Cardiac fibroblast (primary cell): Measurements from ENCODE around the gene HOXD4.

Experiments
- DNase-seq, 2 donors: peaks; one replicate each; pipeline versions ENCODE4 v3.0.0 to v3.0.0-alpha.2; 2010; ENCODE audit warnings: low read depth in 2 of 2
- H3K4me3 ChIP-seq, 2 donors: replicated peaks in 1 of 2; 1 replicate in 1 of 2; 2 replicates in 1 of 2; pipeline ENCODE4 v1.5.1; 2011; ENCODE audit warnings: low read depth in 2 of 2, low read length in 2 of 2, mild to moderate bottlenecking in 2 of 2, moderate library complexity in 1 of 2
- TF ChIP-seq, protein P1 (sequence below): IDR thresholded peaks from one replicate; pipeline ENCODE4 v1.5.1; 2011; ENCODE audit warnings: low read depth, mild to moderate bottlenecking, low read length, inconsistent platforms

The HOXD4 gene

GRCh38 chr2:176181551-176181950 lies 30.2 kb downstream of the HOXD4 start:
- TF ChIP-seq, protein P1, sequence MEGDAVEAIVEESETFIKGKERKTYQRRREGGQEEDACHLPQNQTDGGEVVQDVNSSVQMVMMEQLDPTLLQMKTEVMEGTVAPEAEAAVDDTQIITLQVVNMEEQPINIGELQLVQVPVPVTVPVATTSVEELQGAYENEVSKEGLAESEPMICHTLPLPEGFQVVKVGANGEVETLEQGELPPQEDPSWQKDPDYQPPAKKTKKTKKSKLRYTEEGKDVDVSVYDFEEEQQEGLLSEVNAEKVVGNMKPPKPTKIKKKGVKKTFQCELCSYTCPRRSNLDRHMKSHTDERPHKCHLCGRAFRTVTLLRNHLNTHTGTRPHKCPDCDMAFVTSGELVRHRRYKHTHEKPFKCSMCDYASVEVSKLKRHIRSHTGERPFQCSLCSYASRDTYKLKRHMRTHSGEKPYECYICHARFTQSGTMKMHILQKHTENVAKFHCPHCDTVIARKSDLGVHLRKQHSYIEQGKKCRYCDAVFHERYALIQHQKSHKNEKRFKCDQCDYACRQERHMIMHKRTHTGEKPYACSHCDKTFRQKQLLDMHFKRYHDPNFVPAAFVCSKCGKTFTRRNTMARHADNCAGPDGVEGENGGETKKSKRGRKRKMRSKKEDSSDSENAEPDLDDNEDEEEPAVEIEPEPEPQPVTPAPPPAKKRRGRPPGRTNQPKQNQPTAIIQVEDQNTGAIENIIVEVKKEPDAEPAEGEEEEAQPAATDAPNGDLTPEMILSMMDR: no peak
- H3K4me3 ChIP-seq: no peak overlapping the region
- no peak for DNase-seq

DNA sequence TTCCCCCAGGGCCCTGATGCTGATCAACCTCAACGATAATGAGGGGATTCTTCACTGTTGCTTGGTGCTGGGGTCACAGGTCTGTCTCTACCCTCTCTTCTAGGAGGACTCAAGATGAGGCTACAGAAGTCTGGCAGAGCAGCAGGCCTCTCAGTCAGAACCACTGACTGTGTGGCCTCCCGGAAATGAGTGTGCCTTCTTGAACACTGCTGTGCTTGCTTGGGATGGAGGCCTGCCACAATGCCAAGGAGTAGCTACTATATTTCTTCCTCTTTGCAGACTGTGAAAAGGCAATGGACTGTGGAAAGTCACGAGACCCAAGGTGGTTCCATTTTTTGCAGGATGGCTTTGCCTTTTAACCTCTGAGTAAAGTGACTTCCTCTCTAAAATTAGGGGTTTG lies 31.3 kb downstream of the HOXD4 start:
- H3K4me3 ChIP-seq: no peak overlapping the region
- DNase-seq: no peak

DNA sequence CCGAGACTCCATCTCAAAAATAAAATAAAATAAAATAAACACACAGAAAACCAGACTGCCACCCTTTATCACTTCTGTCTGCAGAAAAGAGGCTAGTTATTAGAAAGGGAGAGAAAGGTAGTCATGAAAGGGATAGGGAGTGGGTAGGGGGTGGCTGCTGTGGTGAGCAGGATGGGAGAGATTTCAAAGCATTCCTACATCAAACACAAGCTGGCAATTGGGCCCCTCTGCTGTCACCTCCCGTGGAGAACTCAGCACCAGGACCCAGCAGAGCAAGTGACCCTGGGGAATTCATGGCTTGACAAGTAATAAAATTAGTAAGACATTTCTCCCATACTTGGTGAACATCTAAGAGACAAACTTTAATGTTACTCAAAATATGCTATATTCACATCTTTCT lies 33.4 kb downstream of the HOXD4 start:
- no peak for DNase-seq
- TF ChIP-seq, protein P1: no peak

More for the DNA sequence above, 31.3 kb downstream of the HOXD4 start:
- TF ChIP-seq, protein P1: no peak

DNA sequence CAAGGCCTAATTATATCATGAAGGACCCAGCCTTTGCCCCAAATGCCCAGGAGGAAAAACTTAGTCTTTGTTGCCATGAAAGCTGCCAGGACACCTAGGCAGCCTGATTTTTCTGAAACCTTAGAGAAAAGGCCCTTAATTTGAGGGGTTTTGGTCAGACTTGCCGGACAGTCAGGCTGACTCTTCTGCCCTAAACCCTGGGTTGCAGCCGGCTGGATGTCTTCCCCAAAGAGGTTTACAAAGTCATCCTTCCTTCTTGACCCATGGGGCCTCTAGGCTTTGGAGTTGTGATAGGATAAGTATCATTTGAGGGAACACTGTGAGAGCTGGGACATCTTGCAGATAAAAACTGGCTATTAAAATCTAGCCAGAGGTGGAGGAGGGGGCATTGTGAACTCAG lies 34.7 kb downstream of the HOXD4 start:
- no peak for DNase-seq
- H3K4me3 ChIP-seq: no peak overlapping the region
- TF ChIP-seq, protein P1: no peak

More for the DNA sequence above, 33.4 kb downstream of the HOXD4 start:
- no peak overlapping the region for H3K4me3 ChIP-seq

GRCh38 chr2:176187200-176187898 lies 36.0 kb downstream of the HOXD4 start:
- H3K4me3 ChIP-seq: peak overlapping the region; percentile 2 to 45
- TF ChIP-seq, protein P1: no peak
- no peak for DNase-seq

GRCh38 chr2:176187899-176188773 lies 36.8 kb downstream of the HOXD4 start, which contains the start of gene HOXD1:
Gene HOXD1 (plus strand): TSS chr2:176188668. CDS start chr2:176188802, 134 bp downstream.
- H3K4me3 ChIP-seq: peak within 1 kb of the TSS; percentile 45 to 56
- no peak for DNase-seq
- TF ChIP-seq, protein P1: no peak
